IMR-90 (cell line): Measurements from ENCODE around the gene SH3BP4. TPM values are rescaled to one million over a fixed set of nuclear protein-coding genes. Genes with fewer than 3 reads are reported as not detected.

ENCODE experiments used
- ATAC-seq: fragments of 200-7000 bp; cut with Tn5 transposase; 2 replicates; pipeline ENCODE4 v1.9.1; 2020; ENCODE audit warnings: low read depth, mild to moderate bottlenecking, moderate library complexity
- BruUV-seq: library from RNA; stranded (reverse); fragments of 400-500 nt; replicated peaks from 2 replicates; lab custom pipeline; 2021; lab: Mats Ljungman, UMichigan
- CTCF ChIA-PET: fragments of 300-600 bp; formaldehyde crosslinking; extraction: SDS; loops from one replicate; lab custom pipeline; 2021; ENCODE audit warnings: antibody characterized with exemption; lab: Yijun Ruan, JAX
- POLR2A ChIA-PET: fragments of 300-600 bp; sonication (Branson Sonifier 250); formaldehyde crosslinking; loops from one replicate; lab custom pipeline; 2022; ENCODE audit warnings: antibody characterized with exemption; ENCODE audit not compliant: unreplicated experiment; lab: Charles Lee
- DNase-seq: peaks from one replicate; pipeline ENCODE4 v3.0.0; 2013
- H2AFZ ChIP-seq: replicated peaks from 2 replicates; pipeline ENCODE3; 2013; ENCODE audit warnings: low read length, mild to moderate bottlenecking; ENCODE audit not compliant: poor library complexity
- H2AK5ac ChIP-seq: 2 replicates; pipeline ENCODE4 v1.6.1; 2013; ENCODE audit warnings: low read depth, low read length, inconsistent platforms
- H2AK9ac ChIP-seq: replicated peaks from 2 replicates; pipeline ENCODE3; 2013; ENCODE audit warnings: mild to moderate bottlenecking, low read depth, low read length, moderate library complexity; ENCODE audit not compliant: poor library complexity
- H2BK120ac ChIP-seq: 2 replicates; pipeline ENCODE4 v1.6.1; 2013; ENCODE audit warnings: low read depth, low read length, inconsistent platforms
- H2BK15ac ChIP-seq: 3 replicates; pipeline ENCODE4 v1.6.1; 2013; ENCODE audit warnings: low read depth, low read length, inconsistent platforms
- H2BK20ac ChIP-seq: 2 replicates; pipeline ENCODE4 v1.6.1; 2013; ENCODE audit warnings: low read depth, mild to moderate bottlenecking, inconsistent platforms, low read length, moderate library complexity
- H2BK5ac ChIP-seq: 2 replicates; pipeline ENCODE4 v1.6.1; 2013; ENCODE audit warnings: mild to moderate bottlenecking, low read depth, low read length, inconsistent platforms; ENCODE audit not compliant: poor library complexity, severe bottlenecking
- H3K14ac ChIP-seq: replicated peaks from 2 replicates; pipeline ENCODE4 v1.6.1; 2013; ENCODE audit warnings: low read depth, low read length, inconsistent platforms
- H3K18ac ChIP-seq: 2 replicates; pipeline ENCODE4 v1.6.1; 2013; ENCODE audit warnings: low read depth, low read length, control low read depth
- H3K23ac ChIP-seq: 2 replicates; pipeline ENCODE4 v1.6.1; 2013; ENCODE audit warnings: low read depth, low read length, inconsistent platforms
- H3K27ac ChIP-seq: 2 replicates; pipeline ENCODE4 v1.5.1; 2013; ENCODE audit warnings: mild to moderate bottlenecking, control low read depth, low read length; ENCODE audit not compliant: insufficient read depth
- H3K27me3 ChIP-seq: 2 replicates; pipeline ENCODE4 v1.6.1; 2013; ENCODE audit warnings: low read length; ENCODE audit not compliant: control insufficient read depth, insufficient read depth
- H3K36me3 ChIP-seq: 2 replicates; pipeline ENCODE4 v1.6.1; 2013; ENCODE audit warnings: low read length, mixed read lengths; ENCODE audit not compliant: control insufficient read depth, insufficient read depth
- H3K4ac ChIP-seq: 2 replicates; pipeline ENCODE4 v1.6.1; 2013; ENCODE audit warnings: low read depth, low read length, inconsistent platforms
- H3K4me1 ChIP-seq: 2 replicates; pipeline ENCODE4 v1.6.1; 2013; ENCODE audit warnings: low read length, mixed read lengths; ENCODE audit not compliant: control insufficient read depth, insufficient read depth
- H3K4me2 ChIP-seq: 2 replicates; pipeline ENCODE4 v1.6.1; 2013; ENCODE audit warnings: low read depth, mild to moderate bottlenecking, control low read depth, low read length, moderate library complexity
- H3K4me3 ChIP-seq: 2 replicates; pipeline ENCODE4 v1.5.1; 2013; ENCODE audit warnings: low read depth, mild to moderate bottlenecking, control low read depth, low read length, moderate library complexity; ENCODE audit not compliant: insufficient read depth
- H3K56ac ChIP-seq: 2 replicates; pipeline ENCODE4 v1.6.1; 2013; ENCODE audit warnings: low read length, inconsistent platforms; ENCODE audit not compliant: insufficient read depth; ENCODE audit errors: extremely low read depth
- H3K79me1 ChIP-seq, 2 experiments: 2 replicates each; pipeline ENCODE4 v1.6.1; 2013; ENCODE audit warnings: low read length in 2 of 2, inconsistent platforms in 1 of 2, low read depth in 1 of 2
- H3K9ac ChIP-seq: 2 replicates; pipeline ENCODE4 v1.6.1; 2013; ENCODE audit warnings: low read depth, low read length, control low read depth
- H3K9me1 ChIP-seq: 2 replicates; pipeline ENCODE4 v1.6.1; 2013; ENCODE audit warnings: low read length, inconsistent platforms; ENCODE audit not compliant: insufficient read depth
- H3K9me3 ChIP-seq: 2 replicates; pipeline ENCODE4 v1.6.1; 2013; ENCODE audit warnings: low read length; ENCODE audit not compliant: control insufficient read depth, insufficient read depth
- H4K20me1 ChIP-seq: 2 replicates; pipeline ENCODE4 v1.6.1; 2013; ENCODE audit warnings: low read length, inconsistent platforms; ENCODE audit not compliant: insufficient read depth
- H4K5ac ChIP-seq: 2 replicates; pipeline ENCODE4 v1.6.1; 2013; ENCODE audit warnings: mild to moderate bottlenecking, low read depth, low read length, control low read depth
- H4K8ac ChIP-seq, 2 experiments: 2 replicates each; pipeline ENCODE4 v1.6.1; 2013; ENCODE audit warnings: low read depth in 2 of 2, low read length in 2 of 2, control low read depth in 1 of 2, inconsistent platforms in 1 of 2
- H4K91ac ChIP-seq: 2 replicates; pipeline ENCODE4 v1.6.1; 2013; ENCODE audit warnings: low read depth, low read length, inconsistent platforms; ENCODE audit not compliant: insufficient read depth
- BHLHE40 ChIP-seq: fragments of 150-350 bp; IDR thresholded peaks from 2 replicates; pipeline ENCODE4 v1.6.1; 2016; ENCODE audit warnings: mild to moderate bottlenecking, low read depth, low read length
- CEBPB ChIP-seq: IDR thresholded peaks from 2 replicates; pipeline ENCODE4 v1.6.1; 2012; ENCODE audit warnings: low read depth, low read length, improper control_type of control experiment
- CHD1 ChIP-seq: IDR thresholded peaks from 2 replicates; pipeline ENCODE4 v1.6.1; 2012; ENCODE audit warnings: low read depth, low read length, improper control_type of control experiment
- FOS ChIP-seq: fragments of 150-350 bp; IDR thresholded peaks from 2 replicates; pipeline ENCODE4 v1.6.1; 2016; ENCODE audit warnings: low read depth, low read length
- MAFK ChIP-seq: IDR thresholded peaks from 2 replicates; pipeline ENCODE4 v1.6.1; 2012; ENCODE audit warnings: low read depth, low read length, improper control_type of control experiment
- MAZ ChIP-seq: IDR thresholded peaks from 2 replicates; pipeline ENCODE4 v1.6.1; 2012; ENCODE audit warnings: low read depth, mild to moderate bottlenecking, low read length, improper control_type of control experiment, moderate library complexity, borderline replicate concordance
- MXI1 ChIP-seq: IDR thresholded peaks from 2 replicates; pipeline ENCODE4 v1.6.1; 2012; ENCODE audit warnings: low read depth, mild to moderate bottlenecking, low read length, moderate library complexity, borderline replicate concordance
- NFE2L2 ChIP-seq: fragments of 150-350 bp; IDR thresholded peaks from 2 replicates; pipeline ENCODE4 v1.6.1; 2016; ENCODE audit warnings: low read depth, mild to moderate bottlenecking, low read length
- POLR2A ChIP-seq: IDR thresholded peaks from 2 replicates; pipeline ENCODE4 v1.6.1; 2012; ENCODE audit warnings: mild to moderate bottlenecking, low read depth, low read length
- RAD21 ChIP-seq: IDR thresholded peaks from 2 replicates; pipeline ENCODE4 v1.6.1; 2012; ENCODE audit warnings: low read length, improper control_type of control experiment
- RCOR1 ChIP-seq: IDR thresholded peaks from 2 replicates; pipeline ENCODE4 v1.6.1; 2012; ENCODE audit warnings: mild to moderate bottlenecking, low read length, improper control_type of control experiment; ENCODE audit not compliant: insufficient replicate concordance
- RFX5 ChIP-seq: IDR thresholded peaks from 2 replicates; pipeline ENCODE4 v1.8.0; 2012; ENCODE audit warnings: low read depth, mild to moderate bottlenecking, low read length, moderate library complexity
- SMC3 ChIP-seq: fragments of 150-350 bp; IDR thresholded peaks from 2 replicates; pipeline ENCODE4 v1.6.1; 2016; ENCODE audit warnings: low read depth, mild to moderate bottlenecking, antibody characterized with exemption, low read length, moderate library complexity
- WGBS, 2 experiments: methylation state at CpG; one replicate each; pipeline versions ENCODE4 v1.1.5 to v1.1.7; 2013; ENCODE audit warnings: missing lambda C conversion rate in 2 of 2; ENCODE audit not compliant: insufficient read length in 1 of 2; ENCODE audit errors: extremely low coverage in 2 of 2; 5-methylcytosine and 5-hydroxymethylcytosine counted together
- dilution Hi-C: fragments of 300-500 bp; cut with HindIII; formaldehyde crosslinking; loops from one replicate; pipeline ENCODE4 v1.14.3; 2018; ENCODE audit warnings: low sequenced_read_pairs; ENCODE audit not compliant: unreplicated experiment
- in situ Hi-C: fragments of 300-500 bp; cut with MboI; formaldehyde crosslinking; loops from 3 replicates; pipeline ENCODE4 v1.14.3; 2019; ENCODE audit warnings: low sequenced_read_pairs, inconsistent platforms, mixed read lengths
- intact Hi-C: fragments of 100-400 bp; cut with micrococcal nuclease; formaldehyde crosslinking; loops from 2 replicates; pipeline ENCODE4 v1.10.0; 2022
- polyA plus RNA-seq, 3 experiments: library from polyadenylated mRNA; depleted of rRNA; stranded (reverse); fragments of >200 nt; gene quantifications; 2 replicates each; pipeline ENCODE4 v1.2.3, GENCODE V29; 2012; ENCODE audit warnings: low replicate concordance in 1 of 3
- total RNA-seq: library from RNA; depleted of rRNA; stranded (reverse); fragments of >200 nt; gene quantifications from 2 replicates; pipeline ENCODE4 v1.2.3, GENCODE V29; 2012
- TF ChIP-seq, protein P1 (sequence below): fragments of 150-350 bp; IDR thresholded peaks from 2 replicates; pipeline ENCODE4 v1.6.1; 2017; ENCODE audit warnings: mild to moderate bottlenecking, antibody characterized with exemption, low read length, low read depth
- TF ChIP-seq, protein P2 (sequence below): fragments of 150-350 bp; IDR thresholded peaks from 2 replicates; pipeline ENCODE4 v1.6.1; 2016; ENCODE audit warnings: low read depth, mild to moderate bottlenecking, low read length, moderate library complexity, borderline replicate concordance
- TF ChIP-seq, protein P3 (sequence below): conservative IDR thresholded peaks from 2 replicates; pipeline ENCODE4 v1.5.1; 2012; ENCODE audit warnings: mild to moderate bottlenecking, low read depth, low read length, improper control_type of control experiment

Gene SH3BP4
- total and polyA plus RNA-seq, 2 of the 4 experiments (the other 2 are of a cell fraction) = 104 to 122 TPM

DNA sequence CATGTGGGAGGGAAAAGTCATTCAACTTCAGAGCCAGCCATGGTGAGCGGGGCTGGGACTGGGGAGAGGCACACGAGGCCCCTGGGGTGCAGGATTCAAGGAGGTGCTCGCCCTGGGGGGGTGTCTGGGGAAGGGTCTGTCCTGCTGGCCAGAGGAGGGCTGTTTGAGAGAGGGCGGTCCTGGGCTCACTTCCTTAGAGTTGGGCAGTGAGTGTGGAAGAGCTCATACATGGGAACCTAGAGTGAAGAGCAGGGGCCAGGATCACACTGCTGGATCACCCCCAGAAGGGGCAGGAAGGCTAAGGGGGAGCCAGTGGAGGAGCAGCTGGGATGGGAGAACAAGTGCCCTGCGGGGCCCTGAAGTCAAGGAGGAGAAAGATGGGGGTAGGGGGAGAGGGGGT is 6.5 kb downstream of the SH3BP4 start:
- intact Hi-C loops = no loop called here
- peaks cover 99% of the 10 kb centered on the region for H4K20me1 ChIP-seq
- no peak overlapping the region for H2BK15ac ChIP-seq
- peak overlapping the region; percentile 41 for H3K27ac ChIP-seq
- H3K4ac ChIP-seq = peak overlapping the region; percentile 69; the same call in 1 of the 2 replicates
- ATAC-seq (no peak), DNase-seq (no peak)
- peaks cover 19% of the 10 kb centered on the region for H3K36me3 ChIP-seq
- 0 out of 2 replicates have a peak overlapping the region, but pooled peaks have one; percentile 16 for H4K91ac ChIP-seq
- no peak overlapping the region for H3K9ac ChIP-seq
- in situ Hi-C loops = loop anchor here (10.0 kb wide), 1 partner anchor 146 kb away; no protein-coding TSS in a partner anchor
- peak overlapping the region; percentile 53; the same call in 1 of the 2 replicates for H2BK120ac ChIP-seq
- peaks cover 40% of the 10 kb centered on the region for H3K9me1 ChIP-seq
- POLR2A ChIA-PET = interaction anchor here (0.6 to 1.0 kb wide), 2 partner anchors 9 to 59 kb away, joined by 3 to 9 read pairs; no protein-coding TSS in a partner anchor
- H3K4me3 ChIP-seq = no peak overlapping the region
- H4K8ac ChIP-seq = peak overlapping the region; percentile 17 to 25; a peak in 1 of 4 replicates
- no TSS peak for BruUV-seq
- no peak overlapping the region for H3K18ac ChIP-seq
- H3K23ac ChIP-seq = 0 out of 2 replicates have a peak overlapping the region, but pooled peaks have one; percentile 19
- H3K4me2 ChIP-seq = no peak overlapping the region; the same call in 1 of the 2 replicates
- TF ChIP-seq POLR2A (no peak), RCOR1 (no peak), RFX5 (no peak), RAD21 (no peak), FOS (no peak), CHD1 (no peak), MXI1 (no peak), NFE2L2 (no peak), BHLHE40 (no peak), MAFK (no peak), CEBPB (no peak), SMC3 (no peak), MAZ (no peak)
- TF ChIP-seq, protein P1, sequence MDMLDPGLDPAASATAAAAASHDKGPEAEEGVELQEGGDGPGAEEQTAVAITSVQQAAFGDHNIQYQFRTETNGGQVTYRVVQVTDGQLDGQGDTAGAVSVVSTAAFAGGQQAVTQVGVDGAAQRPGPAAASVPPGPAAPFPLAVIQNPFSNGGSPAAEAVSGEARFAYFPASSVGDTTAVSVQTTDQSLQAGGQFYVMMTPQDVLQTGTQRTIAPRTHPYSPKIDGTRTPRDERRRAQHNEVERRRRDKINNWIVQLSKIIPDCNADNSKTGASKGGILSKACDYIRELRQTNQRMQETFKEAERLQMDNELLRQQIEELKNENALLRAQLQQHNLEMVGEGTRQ = no peak
- TF ChIP-seq, protein P2, sequence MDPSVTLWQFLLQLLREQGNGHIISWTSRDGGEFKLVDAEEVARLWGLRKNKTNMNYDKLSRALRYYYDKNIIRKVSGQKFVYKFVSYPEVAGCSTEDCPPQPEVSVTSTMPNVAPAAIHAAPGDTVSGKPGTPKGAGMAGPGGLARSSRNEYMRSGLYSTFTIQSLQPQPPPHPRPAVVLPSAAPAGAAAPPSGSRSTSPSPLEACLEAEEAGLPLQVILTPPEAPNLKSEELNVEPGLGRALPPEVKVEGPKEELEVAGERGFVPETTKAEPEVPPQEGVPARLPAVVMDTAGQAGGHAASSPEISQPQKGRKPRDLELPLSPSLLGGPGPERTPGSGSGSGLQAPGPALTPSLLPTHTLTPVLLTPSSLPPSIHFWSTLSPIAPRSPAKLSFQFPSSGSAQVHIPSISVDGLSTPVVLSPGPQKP = no peak
- TF ChIP-seq, protein P3, sequence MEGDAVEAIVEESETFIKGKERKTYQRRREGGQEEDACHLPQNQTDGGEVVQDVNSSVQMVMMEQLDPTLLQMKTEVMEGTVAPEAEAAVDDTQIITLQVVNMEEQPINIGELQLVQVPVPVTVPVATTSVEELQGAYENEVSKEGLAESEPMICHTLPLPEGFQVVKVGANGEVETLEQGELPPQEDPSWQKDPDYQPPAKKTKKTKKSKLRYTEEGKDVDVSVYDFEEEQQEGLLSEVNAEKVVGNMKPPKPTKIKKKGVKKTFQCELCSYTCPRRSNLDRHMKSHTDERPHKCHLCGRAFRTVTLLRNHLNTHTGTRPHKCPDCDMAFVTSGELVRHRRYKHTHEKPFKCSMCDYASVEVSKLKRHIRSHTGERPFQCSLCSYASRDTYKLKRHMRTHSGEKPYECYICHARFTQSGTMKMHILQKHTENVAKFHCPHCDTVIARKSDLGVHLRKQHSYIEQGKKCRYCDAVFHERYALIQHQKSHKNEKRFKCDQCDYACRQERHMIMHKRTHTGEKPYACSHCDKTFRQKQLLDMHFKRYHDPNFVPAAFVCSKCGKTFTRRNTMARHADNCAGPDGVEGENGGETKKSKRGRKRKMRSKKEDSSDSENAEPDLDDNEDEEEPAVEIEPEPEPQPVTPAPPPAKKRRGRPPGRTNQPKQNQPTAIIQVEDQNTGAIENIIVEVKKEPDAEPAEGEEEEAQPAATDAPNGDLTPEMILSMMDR = no peak
- peak overlapping the region; percentile 14; the same call in 1 of the 2 replicates for H3K56ac ChIP-seq
- no peaks in the 10 kb centered on the region for H3K27me3 ChIP-seq
- no CpG with 5 or more reads among the region's 5 CpGs for WGBS, 2 experiments
- no peak overlapping the region for H2AFZ ChIP-seq
- H2BK5ac ChIP-seq = peak overlapping the region; percentile 40
- peak overlapping the region; percentile 24 for H2AK9ac ChIP-seq
- no peaks in the 10 kb centered on the region for H3K9me3 ChIP-seq
- dilution Hi-C loops = no loop called here
- H3K4me1 ChIP-seq = peaks cover 37% of the 10 kb centered on the region
- H2AK5ac ChIP-seq = peak overlapping the region; percentile 50
- peaks cover 0 to 37% of the 10 kb centered on the region in 2 experiments; a peak in 2 of 4 replicates for H3K79me1 ChIP-seq
- no peak overlapping the region for H2BK20ac ChIP-seq
- H3K14ac ChIP-seq = peak overlapping the region; percentile 82
- H4K5ac ChIP-seq = no peak overlapping the region
- CTCF ChIA-PET = no interaction called here
